ENCODE data around the gene RBM18. TPM values are rescaled to one million over a fixed set of nuclear protein-coding genes. Genes with fewer than 3 reads are reported as not detected.

Gene RBM18
- total RNA-seq, 2 donors from 2014 or later, result 29.0 to 34.4 TPM

GRCh38 chr9:122215663-122216062, 49.0 kb downstream of the RBM18 start:
- no peak overlapping the region for H3K27ac Mint-ChIP-seq
- no peaks in the 10 kb centered on the region for H3K36me3 Mint-ChIP-seq
- no peak for ATAC-seq
- H3K4me1 Mint-ChIP-seq (ENCODE audit: low read depth in 2 of 2), result peaks cover 21 to 23% of the 10 kb centered on the region in 2 donors
- no peak overlapping the region for H3K4me3 Mint-ChIP-seq
- no peaks in the 10 kb centered on the region for H3K9me3 Mint-ChIP-seq
- peaks cover 57 to 73% of the 10 kb centered on the region in 2 donors for H3K27me3 Mint-ChIP-seq
- no peak for DNase-seq (ENCODE audit: low spot score)

- DNase-seq (ENCODE audit: low spot score), result no peak
- ATAC-seq, result no peak
- no peaks in the 10 kb centered on the region for H3K9me3 Mint-ChIP-seq
- H3K4me3 Mint-ChIP-seq, result peak overlapping the region; percentile 73
- no peaks in the 10 kb centered on the region for H3K36me3 Mint-ChIP-seq
- H3K27me3 Mint-ChIP-seq, result peaks cover 55 to 66% of the 10 kb centered on the region in 2 donors
- H3K4me1 Mint-ChIP-seq (ENCODE audit: low read depth in 2 of 2), result peaks cover 19 to 21% of the 10 kb centered on the region in 2 donors
- no peak overlapping the region for H3K27ac Mint-ChIP-seq
Measured at GRCh38 chr9:122214507-122214906, 50.1 kb downstream of the RBM18 start.

- Mint-ChIP-seq H3K36me3 (no peaks in the 10 kb centered on the region), H3K9me3 (no peaks in the 10 kb centered on the region), H3K4me3 (peak overlapping the region; percentile 73), H3K27ac (no peak overlapping the region), H3K27me3 (peaks cover 49 to 65% of the 10 kb centered on the region in 2 donors), H3K4me1 (ENCODE audit: low read depth in 2 of 2) (peaks cover 14 to 16% of the 10 kb centered on the region in 2 donors)
- DNase-seq (ENCODE audit: low spot score) (no peak), ATAC-seq (peak; percentile 78 to 85)
Measured at GRCh38 chr9:122213589-122214413, 50.8 kb downstream of the RBM18 start.

- Mint-ChIP-seq H3K4me1 (ENCODE audit: low read depth in 2 of 2) (peaks cover 8 to 9% of the 10 kb centered on the region in 2 donors), H3K27me3 (peaks cover 42 to 58% of the 10 kb centered on the region in 2 donors), H3K4me3 (peak overlapping the region; percentile 66), H3K9me3 (no peaks in the 10 kb centered on the region), H3K27ac (no peak overlapping the region), H3K36me3 (no peaks in the 10 kb centered on the region)
- ATAC-seq, result no peak
- DNase-seq (ENCODE audit: low spot score), result no peak
Measured at GRCh38 chr9:122213102-122213588, 51.5 kb downstream of the RBM18 start.

- Mint-ChIP-seq H3K27ac (no peak overlapping the region), H3K4me3 (peak overlapping the region; percentile 66), H3K27me3 (peaks cover 43 to 52% of the 10 kb centered on the region in 2 donors), H3K4me1 (ENCODE audit: low read depth in 2 of 2) (peaks cover 5 to 7% of the 10 kb centered on the region in 2 donors), H3K36me3 (no peaks in the 10 kb centered on the region), H3K9me3 (no peaks in the 10 kb centered on the region)
- DNase-seq (ENCODE audit: low spot score) (no peak), ATAC-seq (no peak)
Measured at GRCh38 chr9:122212473-122213004, 52.1 kb downstream of the RBM18 start.

GRCh38 chr9:122209451-122209850, 55.2 kb downstream of the RBM18 start:
- Mint-ChIP-seq H3K4me3 (no peak overlapping the region), H3K27ac (no peak overlapping the region), H3K27me3 (peaks cover 26 to 31% of the 10 kb centered on the region in 2 donors), H3K4me1 (ENCODE audit: low read depth in 2 of 2) (peaks cover 5% of the 10 kb centered on the region in 2 donors), H3K36me3 (no peaks in the 10 kb centered on the region), H3K9me3 (no peaks in the 10 kb centered on the region)
- DNase-seq (ENCODE audit: low spot score) (no peak), ATAC-seq (no peak)

- no peak overlapping the region for H3K27ac Mint-ChIP-seq
- peaks cover 11 to 16% of the 10 kb centered on the region in 2 donors for H3K27me3 Mint-ChIP-seq
- H3K9me3 Mint-ChIP-seq, result no peaks in the 10 kb centered on the region
- ATAC-seq, result no peak
- H3K4me3 Mint-ChIP-seq, result no peak overlapping the region
- no peaks in the 10 kb centered on the region for H3K4me1 Mint-ChIP-seq (ENCODE audit: low read depth in 2 of 2)
- no peaks in the 10 kb centered on the region for H3K36me3 Mint-ChIP-seq
- no peak for DNase-seq (ENCODE audit: low spot score)
Measured at GRCh38 chr9:122207096-122207495, 57.5 kb downstream of the RBM18 start.

GRCh38 chr9:122206118-122207046, 58.3 kb downstream of the RBM18 start:
- Mint-ChIP-seq H3K4me3 (no peak overlapping the region), H3K9me3 (no peaks in the 10 kb centered on the region), H3K4me1 (ENCODE audit: low read depth in 2 of 2) (no peaks in the 10 kb centered on the region), H3K27ac (no peak overlapping the region), H3K27me3 (peaks cover 5 to 12% of the 10 kb centered on the region in 2 donors), H3K36me3 (no peaks in the 10 kb centered on the region)
- ATAC-seq, result no peak
- DNase-seq (ENCODE audit: low spot score), result no peak

- Mint-ChIP-seq H3K4me1 (ENCODE audit: low read depth in 2 of 2) (no peaks in the 10 kb centered on the region), H3K9me3 (no peaks in the 10 kb centered on the region), H3K36me3 (no peaks in the 10 kb centered on the region), H3K27me3 (peaks cover 0 to 8% of the 10 kb centered on the region in 2 donors), H3K27ac (no peak overlapping the region), H3K4me3 (no peak overlapping the region)
- DNase-seq (ENCODE audit: low spot score) (no peak), ATAC-seq (no peak)
Measured at GRCh38 chr9:122205176-122205575, 59.5 kb downstream of the RBM18 start.

- DNase-seq (ENCODE audit: low spot score) (no peak), ATAC-seq (no peak)
- no peak overlapping the region for H3K4me3 Mint-ChIP-seq
- H3K4me1 Mint-ChIP-seq (ENCODE audit: low read depth in 2 of 2), result no peaks in the 10 kb centered on the region
- H3K27ac Mint-ChIP-seq, result no peak overlapping the region
- H3K36me3 Mint-ChIP-seq, result no peaks in the 10 kb centered on the region
- H3K9me3 Mint-ChIP-seq, result no peaks in the 10 kb centered on the region
- peaks cover 0 to 7% of the 10 kb centered on the region in 2 donors for H3K27me3 Mint-ChIP-seq
Measured at GRCh38 chr9:122204491-122204890, 60.1 kb downstream of the RBM18 start.

GRCh38 chr9:122204055-122204454, 60.6 kb downstream of the RBM18 start:
- ATAC-seq (no peak), DNase-seq (ENCODE audit: low spot score) (no peak)
- Mint-ChIP-seq H3K27me3 (peaks cover 0 to 7% of the 10 kb centered on the region in 2 donors), H3K36me3 (no peaks in the 10 kb centered on the region), H3K4me1 (ENCODE audit: low read depth in 2 of 2) (no peaks in the 10 kb centered on the region), H3K9me3 (no peaks in the 10 kb centered on the region), H3K4me3 (no peak overlapping the region), H3K27ac (no peak overlapping the region)

GRCh38 chr9:122202111-122202510, 62.5 kb downstream of the RBM18 start:
- H3K9me3 Mint-ChIP-seq, result no peaks in the 10 kb centered on the region
- H3K4me3 Mint-ChIP-seq, result no peak overlapping the region
- ATAC-seq, result no peak
- H3K4me1 Mint-ChIP-seq (ENCODE audit: low read depth in 2 of 2), result no peaks in the 10 kb centered on the region
- DNase-seq (ENCODE audit: low spot score), result no peak
- H3K36me3 Mint-ChIP-seq, result no peaks in the 10 kb centered on the region
- H3K27ac Mint-ChIP-seq, result no peak overlapping the region
- H3K27me3 Mint-ChIP-seq, result peaks cover 3 to 4% of the 10 kb centered on the region in 2 donors

GRCh38 chr9:122201641-122202040, 63.0 kb downstream of the RBM18 start:
- DNase-seq (ENCODE audit: low spot score) (no peak), ATAC-seq (no peak)
- H3K4me3 Mint-ChIP-seq, result no peak overlapping the region
- peaks cover 0 to 7% of the 10 kb centered on the region in 2 donors for H3K27me3 Mint-ChIP-seq
- H3K9me3 Mint-ChIP-seq, result no peaks in the 10 kb centered on the region
- no peaks in the 10 kb centered on the region for H3K4me1 Mint-ChIP-seq (ENCODE audit: low read depth in 2 of 2)
- H3K27ac Mint-ChIP-seq, result no peak overlapping the region
- no peaks in the 10 kb centered on the region for H3K36me3 Mint-ChIP-seq
